HCT116 (cell line): ENCODE results near the gene ZBED2.

ENCODE experiments used
- ATF3 ChIP-seq: IDR thresholded peaks from 2 replicates; pipeline ENCODE4 v1.6.1; 2012
- EZH2 ChIP-seq: fragments of 200-600 bp; sonication (generic); IDR thresholded peaks from 2 replicates; pipeline ENCODE4 v1.6.1; 2017; ENCODE audit warnings: antibody characterized with exemption, mixed run types
- POLR2A ChIP-seq: IDR thresholded peaks from 2 replicates; pipeline ENCODE4 v1.7.0; 2011; ENCODE audit warnings: borderline replicate concordance; ENCODE audit not compliant: insufficient read depth, insufficient read length; ENCODE audit errors: extremely low read depth
- POLR2AphosphoS5 ChIP-seq: IDR thresholded peaks from 2 replicates; pipeline ENCODE4 v1.6.1; 2011; ENCODE audit warnings: mild to moderate bottlenecking, low read depth, low read length, moderate library complexity
- RAD21 ChIP-seq: IDR thresholded peaks from 2 replicates; pipeline ENCODE4 v1.6.1; 2012; ENCODE audit warnings: low read depth, mild to moderate bottlenecking
- REST ChIP-seq: IDR thresholded peaks from 2 replicates; pipeline ENCODE4 v1.6.1; 2012; ENCODE audit warnings: low read depth
- SIN3A ChIP-seq: IDR thresholded peaks from 2 replicates; pipeline ENCODE4 v1.6.1; 2012; ENCODE audit warnings: low read depth
- TF ChIP-seq, protein P1 (sequence below), 3 experiments: fragments of 200-600 bp in 1 of 3; sonication (generic) in 1 of 3; IDR thresholded peaks in 2 of 3; conservative IDR thresholded peaks in 1 of 3; 2 replicates each; pipeline ENCODE4 v1.5.1; 2012 to 2017; ENCODE audit warnings: low read depth in 2 of 3, low read length in 2 of 3, antibody characterized with exemption in 1 of 3, borderline replicate concordance in 1 of 3, control low read depth in 1 of 3, mild to moderate bottlenecking in 1 of 3, mixed read lengths in 1 of 3, mixed run types in 1 of 3, moderate library complexity in 1 of 3; ENCODE audit not compliant: insufficient read depth in 1 of 3
- TF ChIP-seq, protein P2 (sequence below): IDR thresholded peaks from 2 replicates; pipeline ENCODE4 v1.6.1; 2011; ENCODE audit warnings: mild to moderate bottlenecking, low read length, moderate library complexity; ENCODE audit not compliant: insufficient replicate concordance; ENCODE audit errors: extremely low read depth

GRCh38 chr3:111617406-111617805, 22.3 kb upstream of the ZBED2 start:
- TF ChIP-seq REST (no peak), POLR2AphosphoS5 (no peak), EZH2 (no peak), ATF3 (no peak), SIN3A (no peak), POLR2A (no peak), RAD21 (no peak)
- TF ChIP-seq, protein P1, sequence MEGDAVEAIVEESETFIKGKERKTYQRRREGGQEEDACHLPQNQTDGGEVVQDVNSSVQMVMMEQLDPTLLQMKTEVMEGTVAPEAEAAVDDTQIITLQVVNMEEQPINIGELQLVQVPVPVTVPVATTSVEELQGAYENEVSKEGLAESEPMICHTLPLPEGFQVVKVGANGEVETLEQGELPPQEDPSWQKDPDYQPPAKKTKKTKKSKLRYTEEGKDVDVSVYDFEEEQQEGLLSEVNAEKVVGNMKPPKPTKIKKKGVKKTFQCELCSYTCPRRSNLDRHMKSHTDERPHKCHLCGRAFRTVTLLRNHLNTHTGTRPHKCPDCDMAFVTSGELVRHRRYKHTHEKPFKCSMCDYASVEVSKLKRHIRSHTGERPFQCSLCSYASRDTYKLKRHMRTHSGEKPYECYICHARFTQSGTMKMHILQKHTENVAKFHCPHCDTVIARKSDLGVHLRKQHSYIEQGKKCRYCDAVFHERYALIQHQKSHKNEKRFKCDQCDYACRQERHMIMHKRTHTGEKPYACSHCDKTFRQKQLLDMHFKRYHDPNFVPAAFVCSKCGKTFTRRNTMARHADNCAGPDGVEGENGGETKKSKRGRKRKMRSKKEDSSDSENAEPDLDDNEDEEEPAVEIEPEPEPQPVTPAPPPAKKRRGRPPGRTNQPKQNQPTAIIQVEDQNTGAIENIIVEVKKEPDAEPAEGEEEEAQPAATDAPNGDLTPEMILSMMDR (IDR thresholded peaks at IDR 0.05 in 2 of 3, conservative IDR thresholded peaks at IDR 0.05 in 1 of 3; ENCODE audit: borderline replicate concordance in 1 of 3, insufficient read depth in 1 of 3, low read depth in 2 of 3, low read length in 2 of 3) = no peak
- TF ChIP-seq, protein P2, sequence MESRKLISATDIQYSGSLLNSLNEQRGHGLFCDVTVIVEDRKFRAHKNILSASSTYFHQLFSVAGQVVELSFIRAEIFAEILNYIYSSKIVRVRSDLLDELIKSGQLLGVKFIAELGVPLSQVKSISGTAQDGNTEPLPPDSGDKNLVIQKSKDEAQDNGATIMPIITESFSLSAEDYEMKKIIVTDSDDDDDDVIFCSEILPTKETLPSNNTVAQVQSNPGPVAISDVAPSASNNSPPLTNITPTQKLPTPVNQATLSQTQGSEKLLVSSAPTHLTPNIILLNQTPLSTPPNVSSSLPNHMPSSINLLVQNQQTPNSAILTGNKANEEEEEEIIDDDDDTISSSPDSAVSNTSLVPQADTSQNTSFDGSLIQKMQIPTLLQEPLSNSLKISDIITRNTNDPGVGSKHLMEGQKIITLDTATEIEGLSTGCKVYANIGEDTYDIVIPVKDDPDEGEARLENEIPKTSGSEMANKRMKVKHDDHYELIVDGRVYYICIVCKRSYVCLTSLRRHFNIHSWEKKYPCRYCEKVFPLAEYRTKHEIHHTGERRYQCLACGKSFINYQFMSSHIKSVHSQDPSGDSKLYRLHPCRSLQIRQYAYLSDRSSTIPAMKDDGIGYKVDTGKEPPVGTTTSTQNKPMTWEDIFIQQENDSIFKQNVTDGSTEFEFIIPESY = no peak
